Calu3 (cell line): ENCODE results near the gene FRY. TPM values are rescaled to one million over a fixed set of nuclear protein-coding genes. Genes with fewer than 3 reads are reported as not detected.

ENCODE experiments used
- BruUV-seq: library from RNA; stranded (reverse); fragments of 400-500 nt; replicated peaks from 2 replicates; lab custom pipeline; 2021; lab: Mats Ljungman, UMichigan
- CTCF ChIA-PET: fragments of 300-600 bp; sonication (Branson Sonifier 250); formaldehyde crosslinking; loops from one replicate; lab custom pipeline; 2022; ENCODE audit warnings: antibody characterized with exemption; lab: Charles Lee
- DNase-seq: peaks from one replicate; pipeline ENCODE4 v3.0.0; 2022
- H3K27ac Mint-ChIP-seq: one replicate; pipeline ENCODE4 v1.8.0; 2022; ENCODE audit warnings: mixed read lengths; ENCODE audit not compliant: unreplicated experiment
- H3K27me3 Mint-ChIP-seq: one replicate; pipeline ENCODE4 v1.8.0; 2022; ENCODE audit warnings: mixed read lengths; ENCODE audit not compliant: unreplicated experiment
- H3K36me3 Mint-ChIP-seq: one replicate; pipeline ENCODE4 v1.8.0; 2022; ENCODE audit warnings: mild to moderate bottlenecking, moderate library complexity, mixed read lengths; ENCODE audit not compliant: insufficient read depth, unreplicated experiment
- H3K4me1 Mint-ChIP-seq: one replicate; pipeline ENCODE4 v1.8.0; 2022; ENCODE audit warnings: mild to moderate bottlenecking, low read depth, mixed read lengths; ENCODE audit not compliant: unreplicated experiment
- H3K4me3 Mint-ChIP-seq: one replicate; pipeline ENCODE4 v1.8.0; 2022; ENCODE audit warnings: mild to moderate bottlenecking, low read depth, moderate library complexity, mixed read lengths; ENCODE audit not compliant: unreplicated experiment
- H3K9me3 Mint-ChIP-seq: one replicate; pipeline ENCODE4 v1.8.0; 2022; ENCODE audit warnings: low read depth, mixed read lengths; ENCODE audit not compliant: unreplicated experiment
- CTCF ChIP-seq: fragments of 200-600 bp; IDR thresholded peaks from one replicate; pipeline ENCODE4 v1.8.0; 2022; ENCODE audit warnings: antibody characterized with exemption; ENCODE audit not compliant: unreplicated experiment
- intact Hi-C: fragments of 100-400 bp; cut with micrococcal nuclease; formaldehyde crosslinking; loops from one replicate; pipeline ENCODE4 v1.10.0; 2022; ENCODE audit not compliant: unreplicated experiment
- total RNA-seq: library from RNA; stranded (reverse); gene quantifications from 2 replicates; pipeline ENCODE4 v1.2.3, GENCODE V29; 2022

Gene FRY
- total RNA-seq, 1 experiment from 2014 or later = 6.2 TPM

GRCh38 chr13:32125751-32126150, 94.2 kb downstream of the FRY start:
- intact Hi-C loops = no loop called here
- BruUV-seq = no TSS peak
- Mint-ChIP-seq H3K4me1 (no peaks in the 10 kb centered on the region), H3K36me3 (no peaks in the 10 kb centered on the region), H3K27ac (no peak overlapping the region), H3K4me3 (no peak overlapping the region), H3K9me3 (peaks cover 6% of the 10 kb centered on the region), H3K27me3 (no peaks in the 10 kb centered on the region)
- DNase-seq = no peak
- TF ChIP-seq CTCF = no peak
- CTCF ChIA-PET = no interaction called here

DNA sequence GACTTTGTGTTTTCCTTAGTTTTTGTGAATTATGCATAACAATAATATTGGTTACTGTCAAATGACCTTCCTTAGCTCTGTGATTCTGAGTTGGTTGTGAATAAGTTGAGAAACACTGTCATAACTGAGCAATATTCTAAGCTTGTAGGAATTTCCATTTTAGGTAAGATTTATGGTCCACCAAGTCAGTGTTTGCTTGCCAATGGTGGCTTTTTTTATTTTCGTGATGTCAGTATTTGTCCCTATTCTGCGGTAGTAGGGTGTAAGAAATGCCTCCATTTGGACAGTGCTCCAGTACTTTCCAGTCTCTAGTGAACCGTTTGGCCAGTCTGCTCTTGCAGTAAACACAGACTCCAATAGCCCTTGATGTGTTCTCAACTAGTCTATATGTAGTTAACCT, 94.7 kb downstream of the FRY start:
- no TSS peak for BruUV-seq
- Mint-ChIP-seq H3K9me3 (peaks cover 6% of the 10 kb centered on the region), H3K27me3 (no peaks in the 10 kb centered on the region), H3K4me3 (no peak overlapping the region), H3K36me3 (no peaks in the 10 kb centered on the region), H3K27ac (no peak overlapping the region), H3K4me1 (no peaks in the 10 kb centered on the region)
- intact Hi-C loops = no loop called here
- DNase-seq = no peak
- CTCF ChIA-PET = no interaction called here
- TF ChIP-seq CTCF = no peak

- Mint-ChIP-seq H3K36me3 (no peaks in the 10 kb centered on the region), H3K27ac (no peak overlapping the region), H3K27me3 (no peaks in the 10 kb centered on the region), H3K9me3 (peaks cover 6% of the 10 kb centered on the region), H3K4me3 (no peak overlapping the region), H3K4me1 (no peaks in the 10 kb centered on the region)
- BruUV-seq = no TSS peak
- intact Hi-C loops = no loop called here
- TF ChIP-seq CTCF = no peak
- no peak for DNase-seq
- CTCF ChIA-PET = no interaction called here
These were observed 95.2 kb downstream of the FRY start for GRCh38 chr13:32126756-32127155.

GRCh38 chr13:32127691-32128090, 96.1 kb downstream of the FRY start:
- Mint-ChIP-seq H3K27me3 (no peaks in the 10 kb centered on the region), H3K36me3 (no peaks in the 10 kb centered on the region), H3K4me3 (no peak overlapping the region), H3K9me3 (peaks cover 4% of the 10 kb centered on the region), H3K27ac (no peak overlapping the region), H3K4me1 (no peaks in the 10 kb centered on the region)
- DNase-seq = no peak
- CTCF ChIA-PET = no interaction called here
- intact Hi-C loops = no loop called here
- no TSS peak for BruUV-seq
- no peak for TF ChIP-seq CTCF
